OCI-LY7 (cell line): ENCODE measurements around the gene ZNF423. TPM values are rescaled to one million over a fixed set of nuclear protein-coding genes. Genes with fewer than 3 reads are reported as not detected.

Source experiments
- BruUV-seq: library from RNA; stranded (reverse); fragments of 400-500 nt; replicated peaks from 2 replicates; lab custom pipeline; 2021; lab: Mats Ljungman, UMichigan
- CTCF ChIA-PET: fragments of 300-600 bp; sonication (Branson Sonifier 250); formaldehyde crosslinking; loops from one replicate; lab custom pipeline; 2022; ENCODE audit warnings: antibody characterized with exemption; ENCODE audit not compliant: unreplicated experiment; lab: Charles Lee
- POLR2A ChIA-PET: fragments of 300-600 bp; sonication (Branson Sonifier 250); formaldehyde crosslinking; loops from one replicate; lab custom pipeline; 2022; ENCODE audit warnings: antibody characterized with exemption; lab: Charles Lee
- DNase-seq: peaks from one replicate; pipeline ENCODE4 v3.0.0-alpha.2; 2015; ENCODE audit warnings: low spot score
- H2AFZ ChIP-seq: fragments of 200-600 bp; sonication (generic), shearing (Covaris generic); 2 replicates; pipeline ENCODE4 v1.6.1; 2014; ENCODE audit warnings: mild to moderate bottlenecking, antibody characterized with exemption, low read length, moderate library complexity
- H3K27ac ChIP-seq: fragments of 200-600 bp; sonication (generic); 2 replicates; pipeline ENCODE4 v1.5.1; 2014; ENCODE audit warnings: mixed run types, low read depth, mild to moderate bottlenecking, moderate library complexity, low read length, inconsistent platforms; ENCODE audit not compliant: poor library complexity, severe bottlenecking
- H3K36me3 ChIP-seq: fragments of 200-600 bp; sonication (generic); 2 replicates; pipeline ENCODE4 v1.6.1; 2014; ENCODE audit warnings: mild to moderate bottlenecking, antibody characterized with exemption, low read length, moderate library complexity, mixed read lengths; ENCODE audit not compliant: insufficient read depth
- H3K4me1 ChIP-seq: fragments of 200-600 bp; sonication (generic); 2 replicates; pipeline ENCODE4 v1.5.1; 2014; ENCODE audit warnings: mild to moderate bottlenecking, low read length; ENCODE audit not compliant: insufficient read depth, poor library complexity, severe bottlenecking
- H3K4me2 ChIP-seq: fragments of 200-600 bp; sonication (generic); 2 replicates; pipeline ENCODE4 v1.6.1; 2014; ENCODE audit warnings: mild to moderate bottlenecking, low read length
- H3K4me3 ChIP-seq: fragments of 200-600 bp; sonication (generic); 2 replicates; pipeline ENCODE4 v1.5.1; 2014; ENCODE audit warnings: mild to moderate bottlenecking, low read depth, low read length; ENCODE audit not compliant: poor library complexity, severe bottlenecking
- H3K79me2 ChIP-seq: fragments of 200-600 bp; sonication (generic); 2 replicates; pipeline ENCODE4 v1.6.1; 2016; ENCODE audit warnings: low read depth, mild to moderate bottlenecking, low read length, moderate library complexity, mixed read lengths; ENCODE audit not compliant: insufficient read depth
- H3K9me2 ChIP-seq: fragments of 200-600 bp; sonication (generic); 2 replicates; pipeline ENCODE4 v1.6.1; 2016; ENCODE audit warnings: mild to moderate bottlenecking, low read length, mixed read lengths; ENCODE audit not compliant: insufficient read depth
- H3K9me3 ChIP-seq: fragments of 200-600 bp; sonication (generic); 2 replicates; pipeline ENCODE4 v1.6.1; 2014; ENCODE audit warnings: mild to moderate bottlenecking, mixed run types, low read length, mixed read lengths
- H4K20me1 ChIP-seq: fragments of 200-600 bp; sonication (generic); 2 replicates; pipeline ENCODE4 v1.6.1; 2014; ENCODE audit warnings: mild to moderate bottlenecking, antibody characterized with exemption, low read length, moderate library complexity, mixed read lengths; ENCODE audit not compliant: insufficient read depth
- CTCF ChIP-seq: fragments of 200-600 bp; sonication (generic); conservative IDR thresholded peaks from 2 replicates; pipeline ENCODE4 v1.5.1; 2014; ENCODE audit warnings: mild to moderate bottlenecking, antibody characterized with exemption, low read length, moderate library complexity, mixed read lengths
- EZH2phosphoT487 ChIP-seq: fragments of 200-600 bp; sonication (generic); IDR thresholded peaks from 2 replicates; pipeline ENCODE4 v1.6.1; 2018; ENCODE audit warnings: low read depth, borderline replicate concordance, mild to moderate bottlenecking, mixed run types, antibody characterized with exemption, low read length, moderate library complexity, mixed read lengths
- intact Hi-C: fragments of 100-400 bp; cut with micrococcal nuclease; formaldehyde crosslinking; loops from one replicate; pipeline ENCODE4 v1.10.0; 2022; ENCODE audit not compliant: unreplicated experiment
- total RNA-seq, 2 experiments: library from RNA; depleted of rRNA in 1 of 2; stranded (reverse); fragments of >200 nt in 1 of 2; shearing (Covaris generic) in 1 of 2; gene quantifications; 2 replicates each; pipeline ENCODE4 v1.2.3, GENCODE V29; 2014 to 2022

ZNF423 gene
- total RNA-seq, 2 experiments from 2014 or later = 0.09 to 0.13 TPM

GRCh38 chr16:49546735-49547134 lies 309.2 kb downstream of the ZNF423 start:
- Histone ChIP-seq H3K79me2 (no peaks in the 10 kb centered on the region), H3K4me3 (no peak overlapping the region), H3K4me1 (no peaks in the 10 kb centered on the region), H3K9me2 (no peaks in the 10 kb centered on the region), H2AFZ (no peak overlapping the region), H4K20me1 (no peaks in the 10 kb centered on the region), H3K27ac (no peak overlapping the region), H3K9me3 (no peaks in the 10 kb centered on the region), H3K4me2 (no peak overlapping the region), H3K36me3 (no peaks in the 10 kb centered on the region)
- POLR2A ChIA-PET = no interaction called here
- intact Hi-C loops = no loop called here
- CTCF ChIA-PET = no interaction called here
- DNase-seq = no peak
- TF ChIP-seq CTCF (no peak), EZH2phosphoT487 (no peak)
- no TSS peak for BruUV-seq

GRCh38 chr16:49545741-49546448 lies 310.0 kb downstream of the ZNF423 start:
- H3K36me3 ChIP-seq = no peaks in the 10 kb centered on the region
- no peaks in the 10 kb centered on the region for H3K4me1 ChIP-seq
- no peaks in the 10 kb centered on the region for H4K20me1 ChIP-seq
- ChIA-PET POLR2A (no interaction called here), CTCF (no interaction called here)
- TF ChIP-seq CTCF (no peak), EZH2phosphoT487 (no peak)
- no peaks in the 10 kb centered on the region for H3K9me3 ChIP-seq
- no peak overlapping the region for H2AFZ ChIP-seq
- intact Hi-C loops = no loop called here
- no peak overlapping the region for H3K27ac ChIP-seq
- no peak overlapping the region for H3K4me3 ChIP-seq
- H3K9me2 ChIP-seq = no peaks in the 10 kb centered on the region
- H3K79me2 ChIP-seq = no peaks in the 10 kb centered on the region
- BruUV-seq = no TSS peak
- H3K4me2 ChIP-seq = no peak overlapping the region
- DNase-seq = no peak

- no peak overlapping the region for H3K27ac ChIP-seq
- H3K4me3 ChIP-seq = no peak overlapping the region
- BruUV-seq = no TSS peak
- H3K36me3 ChIP-seq = no peaks in the 10 kb centered on the region
- no peak overlapping the region for H2AFZ ChIP-seq
- intact Hi-C loops = no loop called here
- H3K9me2 ChIP-seq = no peaks in the 10 kb centered on the region
- no peak for TF ChIP-seq EZH2phosphoT487
- no peak for TF ChIP-seq CTCF
- no peaks in the 10 kb centered on the region for H3K4me1 ChIP-seq
- no peaks in the 10 kb centered on the region for H3K79me2 ChIP-seq
- POLR2A ChIA-PET = no interaction called here
- no peaks in the 10 kb centered on the region for H3K9me3 ChIP-seq
- DNase-seq = no peak
- H3K4me2 ChIP-seq = no peak overlapping the region
- CTCF ChIA-PET = no interaction called here
- no peaks in the 10 kb centered on the region for H4K20me1 ChIP-seq
Measured at GRCh38 chr16:49545243-49545642, 310.7 kb downstream of the ZNF423 start.
